AG10803 (cell line): ENCODE measurements around the gene PRR5.
"Not testable (repeated sequence)": the region's sequence is repeated elsewhere in the genome, so short reads cannot be mapped to it uniquely, and the experiment has no call there.

Source experiments
- DNase-seq: peaks from one replicate; pipeline ENCODE4 v3.0.0; 2010; ENCODE audit warnings: low read depth
- H3K4me3 ChIP-seq: 2 replicates; pipeline ENCODE4 v1.5.1; 2011; ENCODE audit warnings: mild to moderate bottlenecking, low read length, control low read depth
- CTCF ChIP-seq: conservative IDR thresholded peaks from 2 replicates; pipeline ENCODE4 v1.5.1; 2011; ENCODE audit warnings: mild to moderate bottlenecking, low read length, control low read depth, inconsistent platforms

PRR5 gene

GRCh38 chr22:44676441-44677352 lies 25.3 kb upstream of the PRR5 start:
- H3K4me3 ChIP-seq = no peak overlapping the region
- DNase-seq = no peak

GRCh38 chr22:44677353-44677840 lies 24.6 kb upstream of the PRR5 start:
- H3K4me3 ChIP-seq = no peak overlapping the region
- no peak for DNase-seq
- no peak for TF ChIP-seq CTCF

More at GRCh38 chr22:44676441-44677352, 25.3 kb upstream of the PRR5 start:
- TF ChIP-seq CTCF = no peak

- TF ChIP-seq CTCF = no peak
Observed at GRCh38 chr22:44677871-44678555, 24.0 kb upstream of the PRR5 start.

GRCh38 chr22:44678556-44679305 lies 23.3 kb upstream of the PRR5 start:
- no peak for TF ChIP-seq CTCF
- H3K4me3 ChIP-seq = no peak overlapping the region
- no peak for DNase-seq

More at GRCh38 chr22:44677871-44678555, 24.0 kb upstream of the PRR5 start:
- no peak overlapping the region for H3K4me3 ChIP-seq
- DNase-seq = no peak

GRCh38 chr22:44679306-44679647 lies 22.7 kb upstream of the PRR5 start:
- H3K4me3 ChIP-seq, DNase-seq: not testable (repeated sequence)

- no peak overlapping the region for H3K4me3 ChIP-seq
- TF ChIP-seq CTCF = no peak
- DNase-seq = no peak
Observed at GRCh38 chr22:44680058-44680457, 21.9 kb upstream of the PRR5 start.

- DNase-seq = no peak
- no peak overlapping the region for H3K4me3 ChIP-seq
- no peak for TF ChIP-seq CTCF
Observed at GRCh38 chr22:44680481-44680894, 21.5 kb upstream of the PRR5 start.
